Peyer's patch (tissue), 4 donors: ENCODE data around the gene EHBP1L1. TPM values are rescaled to one million over a fixed set of nuclear protein-coding genes. Genes with fewer than 3 reads are reported as not detected.
A peak's percentile ranks its signal among the peaks of the same experiment; 100 is the strongest.
"Not testable (repeated sequence)": the region's sequence is repeated elsewhere in the genome, so short reads cannot be mapped to it uniquely, and the experiment has no call there.

ENCODE experiments used
- DNase-seq, 3 donors: peaks; one replicate each; pipeline ENCODE4 v3.0.0-alpha.2; 2017 to 2019
- H3K27ac ChIP-seq, 4 donors: fragments of 200-600 bp; sonication (generic); one replicate each; pipeline ENCODE4 v1.5.1; 2016 to 2019
- H3K27me3 ChIP-seq, 2 donors: fragments of 200-600 bp; sonication (generic); one replicate each; pipeline ENCODE4 v1.5.1; 2019
- H3K36me3 ChIP-seq, 3 donors: fragments of 200-600 bp; sonication (generic); one replicate each; pipeline ENCODE4 v1.5.1; 2016 to 2019
- H3K4me1 ChIP-seq, 4 donors: fragments of 200-600 bp; sonication (generic); one replicate each; pipeline ENCODE4 v1.5.1; 2016 to 2019
- H3K4me3 ChIP-seq, 4 donors: fragments of 200-600 bp; sonication (generic); 1 replicate in 3 of 4; 2 replicates in 1 of 4; pipeline ENCODE4 v1.5.1; 2016 to 2019; ENCODE audit warnings: mild to moderate bottlenecking in 1 of 4
- H3K9me3 ChIP-seq, 4 donors: fragments of 200-600 bp; sonication (generic); one replicate each; pipeline ENCODE4 v1.5.1; 2016 to 2019; ENCODE audit warnings: mild to moderate bottlenecking in 1 of 4
- CTCF ChIP-seq, 6 experiments: fragments of 450-650 bp in 4 of 6; fragments of 200-600 bp in 2 of 6; sonication (generic) in 1 of 6; IDR thresholded peaks; one replicate each; pipeline ENCODE4 v1.5.1; 2017 to 2019; ENCODE audit warnings: antibody characterized with exemption in 6 of 6, mild to moderate bottlenecking in 3 of 6, moderate library complexity in 1 of 6
- POLR2A ChIP-seq, 2 donors: fragments of 450-650 bp; IDR thresholded peaks; one replicate each; pipeline ENCODE4 v1.5.1; 2017; ENCODE audit warnings: antibody characterized with exemption in 2 of 2, mild to moderate bottlenecking in 2 of 2, moderate library complexity in 2 of 2
- total RNA-seq, 4 donors: library from RNA; depleted of rRNA; stranded (reverse); fragments of >200 nt; gene quantifications; one replicate each; pipeline ENCODE4 v1.1.0, GENCODE V29; 2016

EHBP1L1 gene
- total RNA-seq, 4 donors from 2014 or later: 65.2 to 163 (median 121) TPM

- TF ChIP-seq CTCF (IDR thresholded peaks at IDR 0.05) (no peak), POLR2A (IDR thresholded peaks at IDR 0.05) (no peak)
- Histone ChIP-seq H3K36me3 (no peaks in the 10 kb centered on the region), H3K4me3 (no peak overlapping the region), H3K9me3 (no peaks in the 10 kb centered on the region), H3K27me3 (no peaks in the 10 kb centered on the region), H3K27ac (no peak overlapping the region), H3K4me1 (peaks cover 5 to 48% (median 10%) of the 10 kb centered on the region in 4 donors)
- no peak for DNase-seq
These were observed 13.8 kb upstream of the EHBP1L1 start for GRCh38 chr11:65562020-65562419.

- no peaks in the 10 kb centered on the region for H3K9me3 ChIP-seq
- H3K27me3 ChIP-seq: no peaks in the 10 kb centered on the region
- no peak overlapping the region for H3K4me3 ChIP-seq
- no peak overlapping the region for H3K27ac ChIP-seq
- H3K36me3 ChIP-seq: no peaks in the 10 kb centered on the region
- H3K4me1 ChIP-seq: peaks cover 5 to 44% (median 10%) of the 10 kb centered on the region in 4 donors
- TF ChIP-seq CTCF (IDR thresholded peaks at IDR 0.05) (no peak), POLR2A (IDR thresholded peaks at IDR 0.05) (no peak)
- no peak for DNase-seq
These were observed 13.1 kb upstream of the EHBP1L1 start for GRCh38 chr11:65562788-65563187.

- TF ChIP-seq POLR2A (IDR thresholded peaks at IDR 0.05): no peak
- TF ChIP-seq CTCF (IDR thresholded peaks at IDR 0.05): no peak
- no peaks in the 10 kb centered on the region for H3K27me3 ChIP-seq
- H3K4me1 ChIP-seq: peaks cover 4 to 47% (median 10%) of the 10 kb centered on the region in 4 donors
- no peaks in the 10 kb centered on the region for H3K9me3 ChIP-seq
- H3K4me3 ChIP-seq: no peak overlapping the region
- no peaks in the 10 kb centered on the region for H3K36me3 ChIP-seq
- H3K27ac ChIP-seq: no peak overlapping the region
- DNase-seq: no peak
These were observed 12.3 kb upstream of the EHBP1L1 start for GRCh38 chr11:65563601-65564000.

- Histone ChIP-seq H3K4me1 (peaks cover 0 to 40% (median 8%) of the 10 kb centered on the region in 4 donors), H3K27ac (peak overlapping the region in 3 of 4 donors; percentile 44 to 63 (median 62))
- not testable (repeated sequence) for H3K27me3 ChIP-seq, H3K36me3 ChIP-seq, DNase-seq, H3K9me3 ChIP-seq, H3K4me3 ChIP-seq
These were observed 10.8 kb upstream of the EHBP1L1 start for GRCh38 chr11:65564879-65565559.

GRCh38 chr11:65565624-65566453 lies 10.0 kb upstream of the EHBP1L1 start:
- H3K27me3 ChIP-seq: no peaks in the 10 kb centered on the region
- peaks cover 0 to 33% (median 9%) of the 10 kb centered on the region in 4 donors for H3K4me1 ChIP-seq
- no peak overlapping the region for H3K4me3 ChIP-seq
- H3K36me3 ChIP-seq: no peaks in the 10 kb centered on the region
- H3K27ac ChIP-seq: peak overlapping the region; percentile 44 to 67 (median 56)
- H3K9me3 ChIP-seq: no peaks in the 10 kb centered on the region
- DNase-seq: no peak
- TF ChIP-seq POLR2A (IDR thresholded peaks at IDR 0.05): no peak
- TF ChIP-seq CTCF (IDR thresholded peaks at IDR 0.05): no peak
